Fibroblast of pulmonary artery (primary cell): ENCODE results near the gene PTPRE.

Source experiments
- DNase-seq: peaks from one replicate; pipeline ENCODE4 v3.0.0-alpha.2; 2010; ENCODE audit warnings: low read depth
- H3K4me3 ChIP-seq: replicated peaks from 2 replicates; pipeline ENCODE4 v1.5.1; 2011; ENCODE audit warnings: low read depth, mild to moderate bottlenecking, control low read depth, low read length, moderate library complexity
- TF ChIP-seq, protein P1 (sequence below): IDR thresholded peaks from 2 replicates; pipeline ENCODE4 v1.5.1; 2011; ENCODE audit warnings: mild to moderate bottlenecking, control low read depth, low read length, inconsistent platforms; ENCODE audit errors: missing control alignments

Gene PTPRE

DNA sequence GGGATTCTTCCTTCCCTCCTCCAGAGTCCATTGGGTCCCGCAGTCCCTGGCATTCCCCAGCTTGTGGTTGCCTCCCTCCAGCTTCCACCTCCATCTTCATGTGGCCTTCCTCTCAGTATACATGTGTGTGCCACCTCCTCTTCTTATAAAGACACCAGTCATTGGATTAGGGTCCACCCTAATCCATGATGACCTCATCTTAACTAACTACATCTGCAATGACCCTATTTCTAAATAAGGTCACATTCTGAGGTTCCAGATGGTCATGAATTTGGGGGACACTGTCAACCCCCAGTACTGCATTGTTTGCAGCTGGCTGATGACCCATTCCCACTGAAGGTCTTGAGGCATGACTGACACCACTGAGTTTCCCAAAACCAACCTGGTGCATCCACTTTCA, 99.0 kb downstream of the PTPRE start:
- TF ChIP-seq, protein P1, sequence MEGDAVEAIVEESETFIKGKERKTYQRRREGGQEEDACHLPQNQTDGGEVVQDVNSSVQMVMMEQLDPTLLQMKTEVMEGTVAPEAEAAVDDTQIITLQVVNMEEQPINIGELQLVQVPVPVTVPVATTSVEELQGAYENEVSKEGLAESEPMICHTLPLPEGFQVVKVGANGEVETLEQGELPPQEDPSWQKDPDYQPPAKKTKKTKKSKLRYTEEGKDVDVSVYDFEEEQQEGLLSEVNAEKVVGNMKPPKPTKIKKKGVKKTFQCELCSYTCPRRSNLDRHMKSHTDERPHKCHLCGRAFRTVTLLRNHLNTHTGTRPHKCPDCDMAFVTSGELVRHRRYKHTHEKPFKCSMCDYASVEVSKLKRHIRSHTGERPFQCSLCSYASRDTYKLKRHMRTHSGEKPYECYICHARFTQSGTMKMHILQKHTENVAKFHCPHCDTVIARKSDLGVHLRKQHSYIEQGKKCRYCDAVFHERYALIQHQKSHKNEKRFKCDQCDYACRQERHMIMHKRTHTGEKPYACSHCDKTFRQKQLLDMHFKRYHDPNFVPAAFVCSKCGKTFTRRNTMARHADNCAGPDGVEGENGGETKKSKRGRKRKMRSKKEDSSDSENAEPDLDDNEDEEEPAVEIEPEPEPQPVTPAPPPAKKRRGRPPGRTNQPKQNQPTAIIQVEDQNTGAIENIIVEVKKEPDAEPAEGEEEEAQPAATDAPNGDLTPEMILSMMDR, result no peak
- DNase-seq, result no peak
- H3K4me3 ChIP-seq, result no peak overlapping the region

DNA sequence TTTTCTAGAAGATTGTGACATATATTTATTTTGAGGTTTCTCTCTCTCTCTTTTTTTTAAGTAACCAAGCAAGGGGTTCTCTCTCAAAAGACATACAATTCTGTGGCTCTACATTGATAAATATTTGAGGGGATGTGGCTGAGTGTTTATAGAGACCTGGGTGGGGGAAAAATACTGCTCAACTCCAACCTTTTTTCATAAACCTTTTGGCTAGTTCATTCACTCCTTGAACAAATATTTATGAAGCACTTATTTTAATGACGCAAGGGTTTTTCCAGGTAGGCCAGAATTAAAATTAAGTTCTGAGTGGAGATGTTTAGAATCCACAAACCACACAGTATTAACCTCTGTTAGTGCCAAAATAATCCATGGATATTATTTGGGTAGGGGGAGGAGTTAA, 100.2 kb downstream of the PTPRE start:
- TF ChIP-seq, protein P1, result no peak
- H3K4me3 ChIP-seq, result no peak overlapping the region
- DNase-seq, result no peak

DNA sequence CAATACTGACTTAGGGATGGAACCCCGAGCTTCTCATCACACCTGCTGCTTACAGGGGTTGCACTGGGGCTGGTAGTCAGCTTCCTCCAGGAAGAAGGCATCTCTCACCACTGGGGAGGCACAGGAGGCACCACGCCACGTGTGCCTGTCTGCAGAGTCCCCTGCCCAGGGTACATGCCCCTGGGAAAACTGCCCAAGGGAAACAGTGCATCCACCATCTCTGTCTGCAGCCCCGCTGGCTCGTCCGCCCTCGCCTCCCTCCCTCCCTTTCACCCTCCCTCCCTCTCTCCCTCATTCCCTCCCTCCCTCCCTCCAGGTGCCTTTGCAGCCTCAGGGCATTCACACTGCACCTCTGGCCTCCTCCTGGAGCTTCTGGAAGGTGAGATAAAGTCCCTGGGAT, 101.1 kb downstream of the PTPRE start:
- H3K4me3 ChIP-seq, result no peak overlapping the region
- TF ChIP-seq, protein P1, result no peak
- DNase-seq, result no peak

DNA sequence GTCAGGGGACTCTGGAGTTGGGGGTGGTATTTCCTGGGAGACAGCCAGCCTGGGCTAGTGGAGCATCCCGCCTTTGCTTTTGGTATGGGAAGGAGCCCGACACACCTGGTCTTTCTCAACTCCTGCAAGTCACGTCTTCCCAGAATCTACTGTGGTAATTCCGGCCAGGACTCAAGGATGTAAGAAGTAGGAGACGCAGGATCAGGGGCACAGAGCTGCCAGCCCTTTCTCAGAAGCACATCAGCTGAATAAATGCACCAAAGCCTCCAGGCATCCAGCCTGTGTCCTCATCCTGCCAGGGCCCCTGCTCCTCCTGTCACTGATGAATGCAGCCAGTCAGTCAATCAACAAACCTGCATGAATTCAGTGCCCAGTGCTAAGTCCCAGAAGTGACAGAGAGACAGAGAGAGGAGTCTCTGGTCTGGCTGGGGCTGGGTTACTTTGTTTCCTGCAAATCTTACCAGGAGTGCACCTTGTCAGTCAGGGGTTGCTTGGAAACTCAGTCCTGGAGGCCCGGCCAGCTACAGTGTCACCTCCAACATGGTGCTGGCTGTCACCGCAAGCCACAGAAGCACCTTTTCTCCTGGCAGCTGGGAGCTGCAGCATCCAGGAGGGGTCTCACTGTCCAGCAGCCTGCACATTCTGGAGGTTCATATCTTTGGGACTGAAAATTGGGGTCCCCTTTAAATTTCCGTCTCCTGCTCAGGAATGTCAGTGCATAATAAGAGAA, 101.8 kb downstream of the PTPRE start:
- DNase-seq, result no peak
- no peak overlapping the region for H3K4me3 ChIP-seq
- TF ChIP-seq, protein P1, result no peak

DNA sequence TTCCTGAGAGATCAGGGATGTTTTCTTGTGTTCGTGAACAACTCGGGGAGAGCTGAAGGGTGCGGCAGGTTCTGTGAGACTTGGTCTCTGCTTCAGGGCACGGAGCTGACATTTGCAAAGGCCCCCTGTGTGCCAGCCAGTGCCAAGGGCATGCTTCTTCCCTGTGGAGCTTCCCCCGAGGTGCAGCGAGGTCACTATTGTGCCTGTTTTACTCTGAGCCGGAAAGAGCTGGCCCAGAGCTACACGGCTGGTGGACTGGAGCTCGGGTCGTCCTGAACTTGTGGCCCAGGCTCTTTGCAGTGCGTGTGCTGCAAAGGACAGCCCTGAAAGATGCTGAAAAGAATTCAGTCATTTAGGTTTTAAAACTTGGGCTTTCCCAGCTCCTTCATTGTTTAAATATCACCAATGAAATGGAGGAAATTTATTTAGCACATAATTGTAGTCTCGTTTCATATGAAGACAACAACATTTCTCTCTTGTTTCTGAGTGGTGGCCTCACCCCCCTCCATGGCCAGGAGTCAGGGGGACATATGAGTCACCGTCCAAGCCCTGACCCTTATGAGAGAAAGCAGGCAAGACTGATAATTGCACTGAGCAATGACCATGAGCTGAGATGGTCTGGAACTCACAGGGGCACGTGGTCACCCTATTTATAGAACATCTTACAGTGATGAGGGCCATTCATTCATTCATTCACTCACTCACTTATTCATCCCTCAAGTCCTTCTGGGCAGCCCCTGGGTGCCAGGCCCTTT, 102.6 kb downstream of the PTPRE start:
- no peak for DNase-seq
- TF ChIP-seq, protein P1, result no peak
- no peak overlapping the region for H3K4me3 ChIP-seq

DNA sequence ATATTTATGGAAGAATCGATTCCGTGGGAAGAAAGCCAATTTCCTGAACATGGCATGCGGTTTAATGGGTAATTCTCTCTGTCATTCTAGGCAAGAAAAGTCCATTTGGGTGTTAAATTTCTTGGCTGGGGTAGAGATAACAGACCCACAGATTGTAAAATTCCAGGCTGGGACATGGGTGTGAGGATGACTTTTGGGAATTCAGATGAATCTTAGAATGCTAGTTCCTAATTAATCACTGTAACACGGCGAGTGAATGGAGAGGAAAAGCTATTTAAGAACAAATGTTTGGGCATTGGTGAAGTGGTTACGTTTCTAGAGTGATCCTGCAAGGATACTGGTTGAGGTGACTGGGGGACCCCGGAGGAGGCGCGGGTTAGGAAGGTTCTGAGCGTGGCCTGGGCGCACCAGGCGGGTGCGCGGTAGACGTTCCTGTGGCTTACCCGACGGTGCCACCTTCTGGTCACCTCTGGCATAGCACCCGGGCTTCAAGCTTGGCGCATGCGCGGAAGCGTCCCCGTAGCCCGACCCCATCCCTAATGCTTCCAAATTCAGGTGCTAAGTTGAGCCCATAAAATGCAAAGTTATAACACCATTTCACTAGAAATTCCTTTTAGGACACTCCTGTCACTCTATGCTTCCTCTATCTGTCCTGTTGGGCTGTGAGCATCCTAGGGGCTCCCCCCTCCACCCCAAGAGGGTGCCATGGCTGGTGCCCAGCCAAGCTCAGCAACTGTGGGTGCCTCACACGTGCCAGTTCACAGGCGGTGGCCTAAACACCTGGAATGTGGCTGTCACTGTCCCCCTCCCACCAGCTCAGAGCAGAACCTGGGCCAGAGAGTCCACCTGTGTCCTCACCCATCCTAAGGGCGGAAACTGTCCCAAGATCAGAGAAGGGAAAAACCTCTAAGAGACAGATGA, 104.4 kb downstream of the PTPRE start:
- TF ChIP-seq, protein P1, result peak; percentile 99
- H3K4me3 ChIP-seq, result no peak overlapping the region
- peak; percentile 62 for DNase-seq
